A549 (cell line): ENCODE results near the gene ANKRA2. TPM values are rescaled to one million over a fixed set of nuclear protein-coding genes. Genes with fewer than 3 reads are reported as not detected.

Source experiments
- ATAC-seq, 2 experiments: fragments of 200-7000 bp in 1 of 2; fragments of >200 bp in 1 of 2; cut with Nextera tagmentation in 1 of 2; cut with Tn5 transposase in 1 of 2; 3 replicates each; pipeline versions ENCODE4 v1.8.0 to v1.9.1; 2018 to 2020; ENCODE audit warnings: mild to moderate bottlenecking in 1 of 2, moderate library complexity in 1 of 2
- CTCF ChIA-PET: fragments of 300-600 bp; sonication (Branson Sonifier 250); formaldehyde crosslinking; extraction: SDS; loops from one replicate; lab custom pipeline; 2021; ENCODE audit warnings: antibody characterized with exemption, inconsistent platforms; lab: Yijun Ruan, JAX
- POLR2A ChIA-PET: fragments of 350-600 bp; formaldehyde crosslinking; extraction: SDS; loops from one replicate; lab custom pipeline; 2021; ENCODE audit warnings: antibody characterized with exemption, inconsistent platforms; lab: Yijun Ruan, JAX
- DNase-seq, 2 experiments: peaks; one replicate each; pipeline versions ENCODE4 v3.0.0 to v3.0.0-alpha.2; 2011 to 2016; ENCODE audit warnings: low read depth in 1 of 2, low spot score in 1 of 2
- FAIRE-seq: peaks from 2 replicates; lab custom pipeline; 2011; peaks lifted over from hg19 to GRCh38; lab: Jason Lieb, UNC
- H3K27ac ChIP-seq, 2 experiments: fragments of >200 bp; sonication (Bioruptor Twin); formaldehyde crosslinking; 3 replicates each; pipeline ENCODE4 v1.5.1; 2016 to 2017
- H3K4me1 ChIP-seq: fragments of >200 bp; sonication (Bioruptor Twin); formaldehyde crosslinking; 3 replicates; pipeline ENCODE4 v1.6.1; 2016
- H3K4me2 ChIP-seq: fragments of >200 bp; sonication (Bioruptor Twin); formaldehyde crosslinking; 3 replicates; pipeline ENCODE4 v1.6.1; 2016
- H3K4me3 ChIP-seq: fragments of >200 bp; sonication (Bioruptor Twin); formaldehyde crosslinking; 3 replicates; pipeline ENCODE4 v1.5.1; 2016
- H3K9me3 ChIP-seq: fragments of >200 bp; sonication (Bioruptor Twin); formaldehyde crosslinking; 3 replicates; pipeline ENCODE4 v1.6.1; 2016
- CBX2 ChIP-seq: fragments of 200-600 bp; sonication (generic); IDR thresholded peaks from 2 replicates; pipeline ENCODE4 v1.6.1; 2016; ENCODE audit warnings: low read depth, mild to moderate bottlenecking, borderline replicate concordance
- CHD4 ChIP-seq: fragments of 200-600 bp; sonication (generic); IDR thresholded peaks from 2 replicates; pipeline ENCODE4 v1.6.1; 2016; ENCODE audit warnings: antibody characterized with exemption, mild to moderate bottlenecking, borderline replicate concordance
- E2F6 ChIP-seq: IDR thresholded peaks from 2 replicates; pipeline ENCODE4 v1.6.1; 2012; ENCODE audit warnings: low read depth, borderline replicate concordance
- EHMT2 ChIP-seq: fragments of 200-600 bp; sonication (generic); IDR thresholded peaks from 2 replicates; pipeline ENCODE4 v1.6.1; 2016; ENCODE audit warnings: antibody characterized with exemption, low read depth, mild to moderate bottlenecking, moderate library complexity
- ELK1 ChIP-seq: fragments of 150-350 bp; IDR thresholded peaks from 2 replicates; pipeline ENCODE4 v1.6.1; 2014; ENCODE audit warnings: low read depth, mild to moderate bottlenecking, low read length
- ESRRA ChIP-seq: fragments of 150-350 bp; IDR thresholded peaks from 2 replicates; pipeline ENCODE4 v1.6.1; 2014; ENCODE audit warnings: mild to moderate bottlenecking, low read length, borderline replicate concordance
- FOXS1 ChIP-seq: fragments of 250-450 bp; sonication (Bioruptor Pico); IDR thresholded peaks from 2 replicates; pipeline ENCODE4 v1.5.0; 2020; ENCODE audit warnings: mild to moderate bottlenecking, moderate library complexity
- HDAC2 ChIP-seq: fragments of 200-600 bp; sonication (generic); IDR thresholded peaks from 2 replicates; pipeline ENCODE4 v1.6.1; 2016
- HEYL ChIP-seq: fragments of 250-450 bp; sonication (Bioruptor Pico); IDR thresholded peaks from 2 replicates; pipeline ENCODE4 v1.8.0; 2021; ENCODE audit warnings: mild to moderate bottlenecking, moderate library complexity
- HOXB13 ChIP-seq: fragments of 250-450 bp; sonication (Bioruptor Pico); IDR thresholded peaks from 2 replicates; pipeline ENCODE4 v1.5.0; 2020; ENCODE audit warnings: low read depth, mild to moderate bottlenecking, moderate library complexity
- JUN ChIP-seq, 2 experiments: fragments of >200 bp; sonication (Bioruptor Twin); formaldehyde crosslinking; IDR thresholded peaks; 2 replicates in 1 of 2; 3 replicates in 1 of 2; pipeline ENCODE4 v1.6.1; 2016 to 2017
- JUNB ChIP-seq: fragments of >200 bp; sonication (Bioruptor Twin); formaldehyde crosslinking; IDR thresholded peaks from 2 replicates; pipeline ENCODE4 v1.6.1; 2016
- KDM1A ChIP-seq: fragments of 200-600 bp; sonication (generic); IDR thresholded peaks from 2 replicates; pipeline ENCODE4 v1.6.1; 2016; ENCODE audit warnings: low read depth, mild to moderate bottlenecking
- KDM5A ChIP-seq: fragments of 200-600 bp; sonication (generic); IDR thresholded peaks from 2 replicates; pipeline ENCODE4 v1.6.1; 2016; ENCODE audit warnings: antibody characterized with exemption, mild to moderate bottlenecking
- MAZ ChIP-seq: fragments of 150-350 bp; IDR thresholded peaks from 2 replicates; pipeline ENCODE4 v1.6.1; 2014; ENCODE audit warnings: antibody characterized with exemption, low read depth, low read length, borderline replicate concordance
- NFE2L2 ChIP-seq: fragments of 150-350 bp; conservative IDR thresholded peaks from 2 replicates; pipeline ENCODE4 v1.6.1; 2014; ENCODE audit warnings: low read length
- NR3C1 ChIP-seq: fragments of >200 bp; sonication (Bioruptor Twin); formaldehyde crosslinking; IDR thresholded peaks from 3 replicates; pipeline ENCODE4 v1.6.1; 2017
- PBX3 ChIP-seq: IDR thresholded peaks from 2 replicates; pipeline ENCODE4 v1.6.1; 2012
- PHF8 ChIP-seq: fragments of 200-600 bp; sonication (generic); IDR thresholded peaks from 2 replicates; pipeline ENCODE4 v1.6.1; 2016; ENCODE audit warnings: low read depth, mild to moderate bottlenecking, antibody characterized with exemption, moderate library complexity, borderline replicate concordance
- POLR2A ChIP-seq: IDR thresholded peaks from 2 replicates; pipeline ENCODE4 v1.6.1; 2012; ENCODE audit warnings: mild to moderate bottlenecking, low read length
- RAD21 ChIP-seq, 2 experiments: fragments of >200 bp in 1 of 2; sonication (Bioruptor Twin) in 1 of 2; formaldehyde crosslinking in 1 of 2; IDR thresholded peaks in 1 of 2; conservative IDR thresholded peaks in 1 of 2; 2 replicates in 1 of 2; 3 replicates in 1 of 2; pipeline ENCODE4 v1.6.1; 2012 to 2018; ENCODE audit warnings: inconsistent platforms in 1 of 2
- RARB ChIP-seq: fragments of 250-450 bp; sonication (Bioruptor Pico); IDR thresholded peaks from 2 replicates; pipeline ENCODE4 v1.8.0; 2021; ENCODE audit warnings: mild to moderate bottlenecking, moderate library complexity
- RCOR1 ChIP-seq: fragments of 150-350 bp; IDR thresholded peaks from 2 replicates; pipeline ENCODE4 v1.6.1; 2014; ENCODE audit warnings: antibody characterized with exemption, low read length, low read depth
- RNF2 ChIP-seq: fragments of 200-600 bp; sonication (generic); IDR thresholded peaks from 2 replicates; pipeline ENCODE4 v1.6.1; 2016; ENCODE audit warnings: low read depth, mild to moderate bottlenecking, antibody characterized with exemption, moderate library complexity, borderline replicate concordance
- ZNF302 ChIP-seq: fragments of 250-450 bp; sonication (Bioruptor Pico); IDR thresholded peaks from 2 replicates; pipeline ENCODE4 v1.9.0; 2021; ENCODE audit warnings: inconsistent platforms, mild to moderate bottlenecking, moderate library complexity
- WGBS: methylation state at CpG from one replicate; pipeline ENCODE4 v1.1.6; 2017; ENCODE audit errors: missing lambda C conversion rate; 5-methylcytosine and 5-hydroxymethylcytosine counted together
- polyA plus RNA-seq, 4 experiments: library from polyadenylated mRNA; depleted of rRNA in 3 of 4; stranded (reverse); fragments of >200 nt; fragmentation: RNase III in 1 of 4; extraction: RNeasy Plus Mini Kit Qiagen cat#74134 plus additional on column Dnase treatment in 1 of 4; gene quantifications; 2 replicates in 3 of 4; 3 replicates in 1 of 4; pipeline ENCODE4 v1.2.3, GENCODE V29; 2011 to 2017
- TF ChIP-seq, protein P1 (sequence below): fragments of >200 bp; sonication (Bioruptor Twin); formaldehyde crosslinking; IDR thresholded peaks from 2 replicates; pipeline ENCODE4 v1.6.1; 2016
- TF ChIP-seq, protein P2 (sequence below): fragments of >200 bp; sonication (Bioruptor Twin); formaldehyde crosslinking; IDR thresholded peaks from 3 replicates; pipeline ENCODE4 v1.5.1; 2016

The ANKRA2 gene
- polyA plus RNA-seq, 2 of the 4 experiments (the other 2 are of a cell fraction): 12.5 to 38.3 TPM

GRCh38 chr5:73515232-73515631 is 50.2 kb downstream of the ANKRA2 start:
- no peak for TF ChIP-seq ZNF302
- no peak for TF ChIP-seq RNF2
- no peak for TF ChIP-seq POLR2A
- TF ChIP-seq, protein P1, sequence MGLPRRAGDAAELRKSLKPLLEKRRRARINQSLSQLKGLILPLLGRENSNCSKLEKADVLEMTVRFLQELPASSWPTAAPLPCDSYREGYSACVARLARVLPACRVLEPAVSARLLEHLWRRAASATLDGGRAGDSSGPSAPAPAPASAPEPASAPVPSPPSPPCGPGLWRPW: no peak
- no peak for TF ChIP-seq E2F6
- no peak for TF ChIP-seq FOXS1 (CRISPR knock-in tag)
- no peak for TF ChIP-seq JUN (IDR thresholded peaks at IDR 0.05)
- no peak for TF ChIP-seq NR3C1
- TF ChIP-seq JUNB: no peak
- TF ChIP-seq HOXB13: no peak
- no peak for TF ChIP-seq EHMT2
- TF ChIP-seq CHD4: no peak
- no peak for TF ChIP-seq KDM1A
- TF ChIP-seq KDM5A: no peak
- TF ChIP-seq PHF8: no peak
- no peak for TF ChIP-seq MAZ
- no peak for TF ChIP-seq PBX3
- TF ChIP-seq ESRRA: no peak
- H3K4me3 ChIP-seq: no peak overlapping the region
- H3K4me2 ChIP-seq: no peak overlapping the region
- 75% methylated on average over 4 of the region's 4 CpGs for WGBS
- no peak for ATAC-seq
- no peak overlapping the region for H3K27ac ChIP-seq
- DNase-seq: no peak
- no peak for FAIRE-seq
- no peaks in the 10 kb centered on the region for H3K9me3 ChIP-seq
- H3K4me1 ChIP-seq: no peaks in the 10 kb centered on the region; the same call in 2 of the 3 replicates
- CTCF ChIA-PET: interaction anchor here (1.1 to 10.6 kb wide), 7 partner anchors 8 to 75 kb away, joined by 3 to 193 read pairs (median 4); partner anchors contain the start of gene BTF3
- POLR2A ChIA-PET: no interaction called here

- TF ChIP-seq RCOR1: no peak
- TF ChIP-seq, all 56 proteins: peak for 0
- DNase-seq: no peak
- no peak overlapping the region for H3K4me2 ChIP-seq
- POLR2A ChIA-PET: no interaction called here
- CTCF ChIA-PET: interaction anchor here (0.5 to 10.6 kb wide), 10 partner anchors 10 to 388 kb away, joined by 3 to 193 read pairs (median 4); partner anchors contain the start of gene BTF3
- no peak overlapping the region for H3K4me3 ChIP-seq
- H3K4me1 ChIP-seq: no peaks in the 10 kb centered on the region; the same call in 2 of the 3 replicates
- FAIRE-seq: no peak
- WGBS: 40% methylated on average over 2 of the region's 2 CpGs
- no peak overlapping the region for H3K27ac ChIP-seq
- no peak for ATAC-seq
- no peaks in the 10 kb centered on the region for H3K9me3 ChIP-seq
These were observed 51.0 kb downstream of the ANKRA2 start for GRCh38 chr5:73514418-73514817.

DNA sequence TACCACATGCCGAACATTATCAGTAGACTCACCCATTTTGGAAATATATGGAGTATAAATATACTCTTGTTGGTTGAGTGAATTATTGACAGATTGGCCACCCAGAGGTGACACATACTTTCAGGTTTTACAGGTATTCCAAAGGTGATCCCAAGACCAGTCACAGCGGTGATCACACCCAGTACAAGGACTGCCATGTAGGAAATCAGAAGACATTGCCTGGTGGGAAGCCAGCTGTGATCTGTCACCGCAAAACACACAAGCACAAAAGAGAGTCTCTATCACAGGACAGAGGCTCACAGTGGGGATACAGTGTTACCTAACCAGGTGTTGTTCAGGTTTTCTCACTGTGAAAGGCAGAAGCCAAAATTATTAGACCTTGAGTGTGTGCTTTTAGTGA is 51.4 kb downstream of the ANKRA2 start:
- ATAC-seq: no peak
- no peak overlapping the region for H3K27ac ChIP-seq
- WGBS: 77% methylated on average over 3 of the region's 3 CpGs
- no peak for FAIRE-seq
- no peak for TF ChIP-seq HEYL (CRISPR knock-in tag)
- TF ChIP-seq, protein P2, sequence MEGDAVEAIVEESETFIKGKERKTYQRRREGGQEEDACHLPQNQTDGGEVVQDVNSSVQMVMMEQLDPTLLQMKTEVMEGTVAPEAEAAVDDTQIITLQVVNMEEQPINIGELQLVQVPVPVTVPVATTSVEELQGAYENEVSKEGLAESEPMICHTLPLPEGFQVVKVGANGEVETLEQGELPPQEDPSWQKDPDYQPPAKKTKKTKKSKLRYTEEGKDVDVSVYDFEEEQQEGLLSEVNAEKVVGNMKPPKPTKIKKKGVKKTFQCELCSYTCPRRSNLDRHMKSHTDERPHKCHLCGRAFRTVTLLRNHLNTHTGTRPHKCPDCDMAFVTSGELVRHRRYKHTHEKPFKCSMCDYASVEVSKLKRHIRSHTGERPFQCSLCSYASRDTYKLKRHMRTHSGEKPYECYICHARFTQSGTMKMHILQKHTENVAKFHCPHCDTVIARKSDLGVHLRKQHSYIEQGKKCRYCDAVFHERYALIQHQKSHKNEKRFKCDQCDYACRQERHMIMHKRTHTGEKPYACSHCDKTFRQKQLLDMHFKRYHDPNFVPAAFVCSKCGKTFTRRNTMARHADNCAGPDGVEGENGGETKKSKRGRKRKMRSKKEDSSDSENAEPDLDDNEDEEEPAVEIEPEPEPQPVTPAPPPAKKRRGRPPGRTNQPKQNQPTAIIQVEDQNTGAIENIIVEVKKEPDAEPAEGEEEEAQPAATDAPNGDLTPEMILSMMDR: no peak
- TF ChIP-seq HDAC2: no peak
- TF ChIP-seq CHD4: no peak
- no peak for TF ChIP-seq JUNB
- TF ChIP-seq PBX3: no peak
- TF ChIP-seq RCOR1: no peak
- no peak for TF ChIP-seq CBX2
- no peak for TF ChIP-seq ELK1
- TF ChIP-seq NFE2L2: no peak
- no peak for TF ChIP-seq RARB (CRISPR knock-in tag)
- TF ChIP-seq RAD21 (conservative IDR thresholded peaks at IDR 0.05 in 1 of 2, IDR thresholded peaks at IDR 0.05 in 1 of 2): no peak
- H3K9me3 ChIP-seq: no peaks in the 10 kb centered on the region
- H3K4me2 ChIP-seq: no peak overlapping the region
- CTCF ChIA-PET: interaction anchor here (0.5 to 2.1 kb wide), 7 partner anchors 10 to 388 kb away, joined by 3 to 6 read pairs (median 3); partner anchors contain the start of gene BTF3
- no peaks in the 10 kb centered on the region for H3K4me1 ChIP-seq
- DNase-seq: no peak
- POLR2A ChIA-PET: no interaction called here
- H3K4me3 ChIP-seq: no peak overlapping the region
